ENCODE results near the gene DCAF12. TPM values are rescaled to one million over a fixed set of nuclear protein-coding genes. Genes with fewer than 3 reads are reported as not detected.

The DCAF12 gene
- total RNA-seq, 1 donor from 2014 or later: 14.4 TPM

DNA sequence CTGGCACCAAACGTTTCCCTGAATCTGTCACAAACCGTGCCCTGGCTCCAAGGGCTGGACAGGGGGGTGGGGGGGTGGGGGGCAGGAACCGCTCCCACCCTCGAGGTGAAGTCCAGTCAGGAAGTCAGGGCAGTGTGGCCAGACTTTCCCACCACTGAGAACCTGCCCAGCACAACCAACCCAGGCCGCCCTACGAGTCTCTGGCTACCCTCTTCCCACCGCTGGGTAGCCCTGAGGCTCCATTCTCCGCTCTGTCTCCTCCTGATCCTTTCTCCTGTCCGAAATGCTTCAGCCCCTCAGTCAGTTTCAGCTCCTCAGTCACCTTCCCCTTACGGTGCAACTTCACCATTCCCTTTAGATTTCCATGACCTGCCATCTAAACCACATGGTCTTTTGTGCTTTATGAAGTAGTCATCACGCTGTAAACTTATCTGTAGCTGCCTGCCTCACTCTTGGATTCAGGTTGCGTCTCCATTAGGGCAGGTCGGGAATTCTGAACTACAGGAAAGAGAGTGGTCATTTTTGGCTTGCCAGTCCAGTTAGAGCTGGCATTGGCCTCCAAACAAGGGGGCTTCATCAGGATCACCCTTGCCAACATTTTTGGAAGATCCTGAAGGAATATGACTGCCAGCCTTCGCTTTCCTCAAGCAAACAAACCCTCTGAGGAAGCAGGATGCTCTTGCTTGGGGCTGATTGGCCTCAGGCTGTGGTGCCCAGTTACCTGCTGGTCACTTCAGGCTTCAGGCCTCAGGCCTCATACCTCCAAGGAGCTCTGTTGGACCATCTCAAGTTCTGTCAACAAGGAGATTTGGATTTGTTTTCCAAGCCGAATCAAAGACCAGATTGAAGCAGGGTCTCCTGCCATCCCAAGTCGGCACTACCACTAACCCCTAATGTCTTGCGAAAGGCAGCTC is 794 bp upstream of the DCAF12 start:
- DNase-seq (ENCODE audit: low spot score) (no peak), ATAC-seq (peak; percentile 5)

- DNase-seq (ENCODE audit: low spot score): peak; percentile 48
- no peak for ATAC-seq
Observed at GRCh38 chr9:34125681-34126206, 754 bp downstream of the DCAF12 start.

DNA sequence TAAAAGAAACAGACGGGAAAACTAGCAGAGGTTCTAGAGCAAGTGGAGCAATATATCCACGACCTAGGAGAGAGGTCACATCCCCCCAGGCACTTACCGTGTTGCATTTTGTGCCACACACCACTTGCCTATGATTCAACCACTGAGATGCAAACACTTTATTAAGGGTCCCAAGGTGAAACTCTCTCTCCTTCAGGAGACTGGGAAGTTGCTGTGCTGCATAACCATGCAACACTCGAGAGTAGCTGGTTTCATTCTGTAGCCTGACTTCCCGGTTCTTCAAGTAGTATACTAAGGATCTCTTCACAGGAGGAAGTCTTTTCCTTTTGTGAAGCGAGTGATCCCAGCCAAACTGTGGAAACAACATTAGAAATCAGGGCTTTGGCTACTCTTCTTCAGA is 1.6 kb downstream of the DCAF12 start:
- ATAC-seq (no peak), DNase-seq (ENCODE audit: low spot score) (no peak)

DNA sequence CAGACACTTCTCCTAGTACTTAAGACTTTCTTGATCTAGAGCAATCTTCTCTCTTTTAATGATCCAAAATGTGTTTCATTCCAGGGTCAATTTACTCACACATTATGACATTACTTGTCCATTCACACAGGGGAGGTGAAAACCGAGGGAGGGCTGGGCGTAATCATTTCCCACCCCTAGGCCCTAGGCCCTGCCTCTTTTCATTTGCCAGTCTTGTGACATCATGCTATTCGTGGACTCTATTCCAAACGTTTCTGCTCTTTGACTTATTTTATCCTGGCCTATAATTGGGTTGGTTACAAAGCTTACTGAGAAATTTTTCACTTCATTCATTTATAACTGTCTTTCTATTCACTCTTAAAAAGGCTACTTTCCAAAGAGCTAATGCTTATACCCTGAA is 2.4 kb downstream of the DCAF12 start:
- ATAC-seq: no peak
- no peak for DNase-seq (ENCODE audit: low spot score)

GRCh38 chr9:34123682-34124081 is 2.8 kb downstream of the DCAF12 start:
- no peak for ATAC-seq
- DNase-seq (ENCODE audit: low spot score): no peak

DNA sequence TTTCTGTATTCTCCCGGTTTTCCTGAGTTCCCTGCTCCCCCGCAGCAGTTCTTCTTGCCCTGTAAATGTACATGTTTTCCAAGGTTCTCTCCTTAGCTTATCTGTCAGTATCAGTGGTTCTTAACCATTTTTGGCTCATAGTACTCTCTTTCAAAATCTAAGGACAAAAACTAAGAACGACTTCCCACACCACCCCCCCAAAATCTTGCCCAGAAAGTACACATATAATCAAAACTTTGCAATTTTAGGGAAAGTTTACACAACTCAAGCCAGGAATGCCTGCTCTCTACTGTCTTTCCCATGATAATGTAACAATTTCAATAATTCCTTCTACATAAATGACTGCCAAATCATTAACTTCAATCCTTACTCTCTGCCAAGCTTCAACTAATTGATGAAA is 4.5 kb downstream of the DCAF12 start:
- DNase-seq (ENCODE audit: low spot score) (no peak), ATAC-seq (no peak)

DNA sequence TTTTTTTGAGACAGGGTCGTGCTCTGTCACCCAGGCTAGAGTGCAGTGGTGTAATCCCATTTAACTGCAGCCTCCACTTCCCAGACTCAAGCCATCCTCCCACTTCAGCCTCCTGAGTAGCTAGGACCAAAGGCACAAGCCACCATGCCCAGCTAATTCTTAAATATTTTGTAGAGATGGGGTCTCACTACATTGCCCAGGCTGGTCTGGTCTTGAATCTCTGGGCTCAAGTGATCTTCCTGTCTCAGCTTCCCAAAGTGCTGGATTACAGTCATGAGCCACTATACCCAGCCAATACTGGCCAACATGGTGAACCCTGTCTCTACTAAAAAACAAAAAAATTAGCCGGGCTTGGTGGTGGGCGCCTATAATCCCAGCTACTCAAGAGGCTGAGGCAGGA is 6.8 kb downstream of the DCAF12 start:
- ATAC-seq (no peak), DNase-seq (ENCODE audit: low spot score) (no peak)

DNA sequence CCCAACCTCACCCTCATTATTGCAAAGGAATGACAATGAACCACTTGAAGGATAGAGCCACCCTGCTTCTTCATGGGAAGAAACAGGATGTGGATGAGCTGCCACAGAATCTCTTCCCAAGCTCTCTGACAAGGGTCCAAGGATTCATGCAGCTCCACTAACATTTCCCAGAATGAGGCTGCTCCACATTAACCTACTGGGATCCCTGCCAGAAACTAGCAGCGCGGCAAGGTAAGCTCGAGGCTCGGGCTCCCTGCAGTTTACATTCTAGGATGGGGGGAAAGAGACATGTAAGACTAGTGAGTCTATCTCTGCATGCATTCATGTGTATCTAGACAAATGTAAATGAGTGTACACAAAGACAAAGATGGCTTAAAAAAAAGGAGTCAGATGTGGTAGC is 12.1 kb downstream of the DCAF12 start:
- no peak for DNase-seq (ENCODE audit: low spot score)
- peak; percentile 55 for ATAC-seq

- ATAC-seq: no peak
- no peak for DNase-seq (ENCODE audit: low spot score)
Observed at GRCh38 chr9:34106110-34106509, 20.4 kb downstream of the DCAF12 start.

DNA sequence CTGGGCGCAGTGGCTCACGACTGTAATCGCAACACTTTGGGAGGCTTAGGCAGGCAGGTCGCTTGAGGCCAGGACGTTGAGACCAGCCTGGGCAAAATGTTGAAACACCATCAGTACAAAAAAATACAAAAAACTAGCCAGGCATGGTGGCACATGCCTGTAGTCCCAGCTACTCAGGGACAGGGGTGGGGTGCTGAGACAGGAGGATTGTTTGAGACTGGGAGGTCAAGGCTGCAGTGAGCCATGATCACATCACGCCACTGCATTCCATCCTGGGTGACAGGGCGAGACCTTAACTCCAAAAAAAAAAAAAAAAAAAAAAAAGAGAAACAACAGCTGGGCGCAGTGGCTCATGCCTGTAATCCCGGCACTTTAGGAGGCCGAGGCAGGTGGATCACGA is 23.7 kb downstream of the DCAF12 start:
- DNase-seq (ENCODE audit: low spot score) (no peak), ATAC-seq (no peak)

GRCh38 chr9:34098307-34098706 is 28.2 kb downstream of the DCAF12 start:
- ATAC-seq (no peak), DNase-seq (ENCODE audit: low spot score) (no peak)

DNA sequence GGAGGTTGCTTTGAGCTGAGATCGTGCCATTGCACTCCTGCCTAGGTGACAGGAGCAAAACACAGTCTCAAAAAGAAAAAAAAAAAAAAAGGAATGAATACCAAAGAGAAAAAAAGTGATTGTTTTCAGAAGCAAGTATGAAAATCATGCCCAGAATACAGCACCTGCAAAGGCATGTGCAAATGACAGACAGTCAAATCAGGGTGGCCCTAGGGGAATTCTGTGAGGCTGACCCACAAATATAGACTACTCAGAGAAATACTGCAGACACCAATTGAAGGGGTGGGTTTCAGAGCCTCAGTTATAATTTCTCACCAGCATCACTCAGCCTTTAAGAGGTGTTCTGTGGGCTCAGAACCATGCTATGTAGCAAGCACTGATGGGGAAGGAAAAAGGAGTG is 28.6 kb downstream of the DCAF12 start:
- no peak for DNase-seq (ENCODE audit: low spot score)
- no peak for ATAC-seq

DNA sequence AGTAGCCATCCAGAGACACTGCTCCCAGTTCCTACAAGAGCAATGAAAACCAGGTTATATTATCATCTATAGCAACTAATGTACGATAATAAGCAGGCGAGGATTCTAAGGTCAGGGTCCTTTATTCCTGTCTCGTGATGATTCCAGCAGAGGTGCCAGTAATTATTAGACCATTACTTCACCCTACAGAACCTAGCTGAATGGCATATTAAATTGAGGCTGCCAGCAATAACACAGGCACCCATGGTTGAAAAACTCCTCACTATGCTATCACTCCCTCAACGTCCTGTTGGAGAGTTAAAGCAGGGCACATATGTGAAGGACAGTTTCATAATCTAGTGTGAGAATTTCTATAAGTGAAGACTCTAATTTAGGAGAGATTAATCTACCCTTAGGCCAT is 29.7 kb downstream of the DCAF12 start:
- DNase-seq (ENCODE audit: low spot score): no peak
- no peak for ATAC-seq

DNA sequence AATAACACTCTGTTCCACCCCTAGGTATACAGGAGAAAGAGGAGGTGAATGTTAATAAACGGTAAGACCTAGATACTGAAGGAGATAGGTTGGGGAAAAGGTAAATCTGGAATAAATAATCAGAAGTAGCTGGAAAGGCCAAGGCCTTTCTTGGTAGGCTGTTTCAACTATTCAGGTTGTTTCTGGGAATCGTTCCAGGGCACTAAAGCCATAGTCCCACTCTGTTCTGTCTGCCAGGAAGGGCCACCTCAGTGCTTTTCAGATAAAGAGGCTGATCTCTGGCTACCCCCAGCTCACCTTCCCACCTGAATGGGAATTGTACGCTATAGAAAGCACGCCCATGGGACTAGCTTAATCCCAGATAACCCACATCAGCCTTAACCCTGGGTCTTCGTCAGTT is 32.9 kb downstream of the DCAF12 start:
- ATAC-seq: peak; percentile 30
- no peak for DNase-seq (ENCODE audit: low spot score)

DNA sequence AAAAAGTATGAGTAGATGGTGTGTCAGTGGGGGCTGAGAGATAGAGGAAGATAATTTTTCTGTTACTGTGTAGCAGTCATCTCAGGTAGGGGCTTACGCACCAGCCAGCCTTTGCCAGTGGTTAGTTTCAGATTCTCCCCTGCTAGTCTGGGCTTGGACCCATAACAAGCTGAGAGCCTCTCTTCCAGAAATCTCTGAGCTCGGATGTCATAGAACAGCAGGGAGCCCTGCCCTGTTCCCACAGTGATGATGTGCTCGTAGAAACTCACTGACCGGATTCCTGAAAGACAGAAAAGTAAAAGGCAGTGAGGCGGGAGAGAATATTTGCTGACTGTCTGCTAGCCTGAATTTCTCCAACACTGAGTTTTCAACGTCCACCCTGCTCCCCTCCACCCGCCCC is 37.2 kb downstream of the DCAF12 start:
- ATAC-seq (no peak), DNase-seq (ENCODE audit: low spot score) (no peak)

DNA sequence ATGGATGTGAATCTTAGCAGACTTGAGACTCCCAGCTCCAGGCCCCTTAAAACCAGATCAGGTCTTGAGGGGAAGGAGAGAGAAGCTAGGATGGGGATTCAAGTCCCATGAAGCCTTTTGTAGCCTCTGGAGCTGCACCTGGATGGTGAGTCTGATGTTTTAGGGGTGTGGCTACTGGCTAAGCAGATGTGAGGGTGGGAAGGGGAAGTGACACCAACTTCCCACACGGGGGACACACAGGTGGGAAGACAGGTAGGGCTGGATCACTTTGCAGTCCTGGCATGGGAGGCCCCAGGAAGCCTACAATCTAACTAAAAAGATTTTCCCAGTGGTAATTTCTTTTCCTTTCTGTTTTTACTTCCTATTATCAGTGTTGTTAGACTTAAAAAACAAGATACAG is 39.1 kb downstream of the DCAF12 start:
- no peak for ATAC-seq
- DNase-seq (ENCODE audit: low spot score): no peak

- DNase-seq (ENCODE audit: low spot score) (no peak), ATAC-seq (no peak)
Observed at GRCh38 chr9:34086864-34087263, 39.6 kb downstream of the DCAF12 start.

DNA sequence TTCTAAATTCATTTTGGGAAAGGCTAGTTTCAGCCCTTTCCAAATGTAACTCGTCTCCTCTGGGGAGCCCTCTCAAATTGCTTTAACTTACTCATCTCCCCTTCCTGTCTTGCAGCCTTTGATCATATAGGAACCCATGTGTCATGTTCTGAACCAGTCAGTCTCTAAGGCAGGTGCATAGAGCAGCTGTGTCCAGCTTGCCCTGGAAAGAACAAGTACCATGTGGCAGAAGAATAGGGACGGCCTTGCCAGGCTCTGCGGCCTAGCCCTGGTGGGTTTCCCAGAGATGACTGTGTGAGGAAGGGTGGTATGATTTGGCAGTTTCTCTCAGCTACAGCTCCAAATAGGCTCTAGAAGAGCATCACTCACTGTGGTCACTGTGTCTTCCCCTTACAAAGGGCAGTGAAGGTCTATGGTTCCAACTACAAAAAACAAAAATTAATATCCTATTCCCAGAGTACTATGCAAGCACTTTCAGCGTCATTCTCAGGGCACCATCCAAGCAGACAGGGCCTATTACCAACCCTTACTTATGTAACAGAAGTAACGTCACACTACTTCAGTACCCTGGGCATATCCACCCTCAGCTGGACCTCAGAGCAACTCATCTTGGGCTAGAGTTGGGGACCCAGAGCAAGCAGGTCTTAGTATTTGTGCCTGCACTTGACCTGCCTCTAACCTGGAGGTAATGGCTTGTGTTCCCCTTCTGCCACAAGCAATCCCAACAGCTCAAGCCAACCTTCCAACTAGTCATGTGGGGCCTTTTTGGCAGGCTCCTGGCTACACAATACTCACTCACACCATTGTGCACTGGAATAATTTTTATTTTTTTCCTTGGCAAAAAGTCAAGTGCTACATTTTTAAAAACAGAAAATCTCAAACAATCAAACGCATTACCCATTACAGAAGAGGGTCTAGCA is 40.7 kb downstream of the DCAF12 start:
- ATAC-seq: no peak
- no peak for DNase-seq (ENCODE audit: low spot score)

DNA sequence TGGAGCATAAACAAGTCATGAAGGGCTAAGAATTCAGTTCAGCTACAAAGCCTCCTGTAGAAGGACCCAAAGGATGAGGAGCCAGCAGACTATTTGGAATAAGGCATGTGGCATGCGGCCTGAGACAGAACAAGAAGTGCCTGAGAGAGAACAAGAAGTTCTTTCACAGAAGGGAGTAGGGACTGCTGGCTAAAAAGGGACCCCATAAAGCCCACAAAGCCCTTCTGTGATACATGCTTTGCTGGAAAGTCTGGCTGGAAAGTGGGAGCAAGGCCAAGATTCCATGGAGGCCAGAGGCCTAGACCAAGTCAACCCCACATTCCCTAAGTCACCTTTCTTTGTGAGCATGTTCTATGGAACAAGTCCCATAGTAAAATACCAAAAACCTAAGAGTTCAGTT is 41.9 kb downstream of the DCAF12 start:
- ATAC-seq (no peak), DNase-seq (ENCODE audit: low spot score) (no peak)

DNA sequence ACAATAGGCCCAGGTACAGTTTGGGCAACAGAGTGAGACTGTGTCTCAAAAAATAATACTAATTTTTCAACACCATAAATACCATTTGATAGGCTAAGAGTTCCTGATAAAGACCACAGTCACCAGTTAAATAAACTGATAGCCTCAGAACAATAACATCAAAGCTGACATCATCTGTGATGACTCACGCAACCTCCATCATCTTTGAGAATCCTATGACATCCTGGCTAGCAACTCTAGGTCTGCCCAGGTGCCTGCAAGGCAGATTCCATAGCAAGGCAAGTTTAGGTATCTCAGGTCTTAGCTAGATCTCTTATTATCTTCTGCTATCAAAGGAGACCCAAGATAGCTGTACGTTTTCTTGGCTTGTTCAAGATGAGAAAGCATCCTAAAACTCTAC is 47.3 kb downstream of the DCAF12 start:
- no peak for DNase-seq (ENCODE audit: low spot score)
- no peak for ATAC-seq

DNA sequence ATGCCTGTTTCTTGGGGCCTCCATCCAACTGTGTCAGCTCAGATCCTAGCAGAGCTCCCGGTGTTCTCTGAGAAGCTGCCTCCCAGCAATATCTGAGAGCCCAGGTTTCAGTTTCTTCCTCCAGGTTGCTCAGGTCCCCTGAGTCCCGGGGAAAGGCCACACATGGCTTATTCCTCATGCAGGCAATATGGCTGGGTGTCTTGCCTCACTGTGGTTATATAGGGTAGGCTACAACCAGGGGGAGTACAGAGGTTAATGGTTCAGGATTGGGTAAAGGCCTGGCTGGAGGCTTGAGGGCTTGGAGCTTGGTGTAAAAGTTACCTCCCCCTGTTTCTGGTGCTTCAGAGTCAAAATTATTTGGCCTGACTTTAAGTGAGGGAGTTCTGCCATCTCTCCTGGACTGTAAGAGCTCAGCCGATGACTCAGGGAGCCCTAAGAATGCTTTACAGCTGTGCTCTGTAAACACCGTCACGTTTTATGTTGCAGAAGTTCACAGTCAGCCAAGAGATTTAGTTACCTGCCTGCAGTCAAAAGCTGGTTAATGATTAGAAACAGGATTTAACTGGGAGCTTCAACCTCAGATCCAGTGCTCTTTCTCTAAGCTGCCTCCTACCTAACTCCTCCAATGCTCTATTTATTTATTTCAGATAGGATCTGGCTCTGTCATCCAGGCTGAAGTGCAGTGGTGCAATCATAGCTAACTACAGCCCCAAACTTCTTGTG is 53.5 kb downstream of the DCAF12 start:
- peak; percentile 87 for ATAC-seq
- peak; percentile 51 for DNase-seq (ENCODE audit: low spot score)

Measured in left lobe of liver (tissue), 2 donors.